Ramos (cell line): ENCODE measurements around the gene CITED4.

Experiments
- in situ Hi-C: fragments of 300-500 bp; cut with MboI; formaldehyde crosslinking; loops from one replicate; pipeline ENCODE4 v1.14.3; 2022; ENCODE audit warnings: low sequenced_read_pairs; ENCODE audit not compliant: unreplicated experiment

Gene CITED4

GRCh38 chr1:40887012-40887378 is 24.8 kb upstream of the CITED4 start:
- in situ Hi-C loops: no loop called here

- in situ Hi-C loops: no loop called here
Measured at GRCh38 chr1:40886318-40887011, 24.3 kb upstream of the CITED4 start.

GRCh38 chr1:40884055-40884795 is 22.1 kb upstream of the CITED4 start:
- in situ Hi-C loops: no loop called here

GRCh38 chr1:40880813-40881549 is 18.8 kb upstream of the CITED4 start:
- in situ Hi-C loops: no loop called here

GRCh38 chr1:40879482-40880175 is 17.5 kb upstream of the CITED4 start:
- in situ Hi-C loops: no loop called here

- in situ Hi-C loops: no loop called here
Measured at GRCh38 chr1:40878906-40879305, 16.7 kb upstream of the CITED4 start.

- in situ Hi-C loops: no loop called here
Measured at GRCh38 chr1:40877698-40878097, 15.5 kb upstream of the CITED4 start.

- in situ Hi-C loops: no loop called here
Measured at GRCh38 chr1:40876891-40877290, 14.7 kb upstream of the CITED4 start.

- in situ Hi-C loops: no loop called here
Measured at GRCh38 chr1:40876436-40876761, 14.2 kb upstream of the CITED4 start.

- in situ Hi-C loops: no loop called here
Measured at GRCh38 chr1:40873863-40874472, 11.8 kb upstream of the CITED4 start.

GRCh38 chr1:40872276-40872675 is 10.1 kb upstream of the CITED4 start:
- in situ Hi-C loops: no loop called here

- in situ Hi-C loops: no loop called here
Measured at GRCh38 chr1:40870135-40870728, 8.1 kb upstream of the CITED4 start.

GRCh38 chr1:40868051-40868723 is 6.0 kb upstream of the CITED4 start:
- in situ Hi-C loops: no loop called here

GRCh38 chr1:40861224-40862003 is 749 bp downstream of the CITED4 start:
- in situ Hi-C loops: no loop called here

- in situ Hi-C loops: no loop called here
Measured at GRCh38 chr1:40860706-40861223, 1.4 kb downstream of the CITED4 start.

- in situ Hi-C loops: loop anchor here (10.0 kb wide), 1 partner anchor 264 kb away; no protein-coding TSS in a partner anchor
Measured at GRCh38 chr1:40858856-40859416, 3.2 kb downstream of the CITED4 start.

- in situ Hi-C loops: loop anchor here (10.0 kb wide), 1 partner anchor 263 kb away; no protein-coding TSS in a partner anchor
Measured at GRCh38 chr1:40857737-40858136, 4.4 kb downstream of the CITED4 start.
